SK-N-SH (cell line): ENCODE data around the gene TLX1. TPM values are rescaled to one million over a fixed set of nuclear protein-coding genes. Genes with fewer than 3 reads are reported as not detected.

Experiments used
- CTCF ChIA-PET: fragments of 300-600, 350-600 bp; formaldehyde crosslinking; extraction: SDS; loops from one replicate; lab custom pipeline; 2021; lab: Yijun Ruan, JAX
- POLR2A ChIA-PET: fragments of 350-600 bp; sonication (Branson Sonifier 250); formaldehyde crosslinking; extraction: SDS; loops from one replicate; lab custom pipeline; 2020; ENCODE audit warnings: antibody characterized with exemption, inconsistent platforms; lab: Yijun Ruan, JAX
- DNase-seq: peaks from one replicate; pipeline ENCODE4 v3.0.0; 2012
- H2AFZ ChIP-seq: fragments of 200-600 bp; sonication (generic); 2 replicates; pipeline ENCODE4 v1.8.1; 2016; ENCODE audit warnings: antibody characterized with exemption, mild to moderate bottlenecking, low read depth
- H3F3A ChIP-seq: fragments of 200-600 bp; sonication (generic); replicated peaks from 2 replicates; pipeline ENCODE3; 2016; ENCODE audit warnings: antibody characterized with exemption, mild to moderate bottlenecking; ENCODE audit not compliant: insufficient read depth
- H3K27ac ChIP-seq, 2 experiments: fragments of 200-500 bp in 1 of 2; fragments of 200-600 bp in 1 of 2; sonication (Bioruptor generic) in 1 of 2; sonication (generic), shearing (Covaris generic) in 1 of 2; 2 replicates each; pipeline versions ENCODE4 v1.5.1 to v1.6.1; 2014 to 2016; ENCODE audit warnings: low read depth in 2 of 2, inconsistent platforms in 1 of 2, low read length in 1 of 2, mild to moderate bottlenecking in 1 of 2, mixed read lengths in 1 of 2
- H3K27me3 ChIP-seq: fragments of 200-600 bp; sonication (generic), shearing (Covaris generic); 2 replicates; pipeline ENCODE4 v1.6.1; 2016; ENCODE audit warnings: mixed run types; ENCODE audit not compliant: insufficient read depth
- H3K36me3 ChIP-seq, 2 experiments: fragments of 200-500 bp in 1 of 2; fragments of 200-600 bp in 1 of 2; sonication (Bioruptor generic) in 1 of 2; sonication (generic) in 1 of 2; replicated peaks in 1 of 2; 2 replicates each; pipeline versions ENCODE3 to v1.5.1; 2014 to 2016; ENCODE audit warnings: low read length in 1 of 2, mild to moderate bottlenecking in 1 of 2; ENCODE audit not compliant: insufficient read depth in 2 of 2, control insufficient read depth in 1 of 2
- H3K4me1 ChIP-seq, 2 experiments: fragments of 200-500 bp in 1 of 2; fragments of 200-600 bp in 1 of 2; sonication (Bioruptor generic) in 1 of 2; sonication (generic), shearing (Covaris generic) in 1 of 2; 2 replicates each; pipeline versions ENCODE4 v1.5.1 to v1.6.1; 2014 to 2016; ENCODE audit warnings: low read depth in 1 of 2, low read length in 1 of 2, mixed run types in 1 of 2; ENCODE audit not compliant: insufficient read depth in 2 of 2, control insufficient read depth in 1 of 2
- H3K4me2 ChIP-seq: fragments of 200-600 bp; sonication (generic), shearing (Covaris generic); 2 replicates; pipeline ENCODE4 v1.6.1; 2017; ENCODE audit warnings: mixed run types
- H3K4me3 ChIP-seq, 2 experiments: fragments of 200-500 bp in 1 of 2; fragments of 200-600 bp in 1 of 2; sonication (Bioruptor generic) in 1 of 2; sonication (generic), shearing (Covaris generic) in 1 of 2; 2 replicates each; pipeline versions ENCODE4 v1.5.1 to v1.8.1; 2014 to 2016; ENCODE audit warnings: low read depth in 2 of 2, inconsistent platforms in 1 of 2, low read length in 1 of 2, mild to moderate bottlenecking in 1 of 2, mixed read lengths in 1 of 2, moderate library complexity in 1 of 2
- H3K79me2 ChIP-seq: fragments of 200-600 bp; sonication (generic); 2 replicates; pipeline ENCODE4 v1.8.1; 2017; ENCODE audit warnings: mild to moderate bottlenecking; ENCODE audit not compliant: insufficient read depth
- H3K9ac ChIP-seq: fragments of 200-600 bp; sonication (generic); 2 replicates; pipeline ENCODE4 v1.6.1; 2017; ENCODE audit warnings: mixed run types
- H3K9me2 ChIP-seq: fragments of 200-600 bp; sonication (generic); 2 replicates; pipeline ENCODE4 v1.6.1; 2017; ENCODE audit warnings: mixed run types
- H3K9me3 ChIP-seq: fragments of 200-600 bp; sonication (generic); 2 replicates; pipeline ENCODE4 v1.6.1; 2017; ENCODE audit warnings: mixed run types, mild to moderate bottlenecking, moderate library complexity
- H4K20me1 ChIP-seq: fragments of 200-600 bp; sonication (generic); 2 replicates; pipeline ENCODE4 v1.6.1; 2017; ENCODE audit warnings: mild to moderate bottlenecking, mixed run types; ENCODE audit not compliant: insufficient read depth
- ELF1 ChIP-seq: IDR thresholded peaks from 2 replicates; pipeline ENCODE4 v1.4.0; 2012
- EP300 ChIP-seq, 2 experiments: IDR thresholded peaks; 2 replicates each; pipeline versions ENCODE4 v1.4.0 to v1.6.1; 2012; ENCODE audit warnings: borderline replicate concordance in 1 of 2, low read depth in 1 of 2, low read length in 1 of 2
- EZH2phosphoT487 ChIP-seq: fragments of 200-600 bp; sonication (generic); IDR thresholded peaks from 2 replicates; pipeline ENCODE4 v1.6.1; 2017; ENCODE audit warnings: low read depth, mixed run types, mild to moderate bottlenecking, antibody characterized with exemption, moderate library complexity, borderline replicate concordance
- FOXJ3 ChIP-seq: sonication (generic); formaldehyde crosslinking; IDR thresholded peaks from 2 replicates; pipeline ENCODE4 v1.5.1; 2020; ENCODE audit warnings: mild to moderate bottlenecking, missing genetic modification reagents
- GABPA ChIP-seq: IDR thresholded peaks from 2 replicates; pipeline ENCODE4 v1.4.0; 2012; ENCODE audit warnings: low read depth, mild to moderate bottlenecking
- JUND ChIP-seq: IDR thresholded peaks from 2 replicates; pipeline ENCODE4 v1.4.0; 2012
- MEF2A ChIP-seq: IDR thresholded peaks from 2 replicates; pipeline ENCODE4 v1.4.0; 2012; ENCODE audit warnings: low read depth, borderline replicate concordance
- NRF1 ChIP-seq: IDR thresholded peaks from 2 replicates; pipeline ENCODE4 v1.6.1; 2012; ENCODE audit warnings: low read depth, mild to moderate bottlenecking, low read length
- PBX3 ChIP-seq: IDR thresholded peaks from 2 replicates; pipeline ENCODE4; 2012
- POLR2AphosphoS5 ChIP-seq: IDR thresholded peaks from 2 replicates; pipeline ENCODE4 v1.6.1; 2012; ENCODE audit warnings: low read depth, low read length
- RFX5 ChIP-seq: IDR thresholded peaks from 2 replicates; pipeline ENCODE4 v1.6.1; 2012; ENCODE audit warnings: mild to moderate bottlenecking, improper control_type of control experiment, low read length
- RXRA ChIP-seq: IDR thresholded peaks from 2 replicates; pipeline ENCODE4 v1.4.0; 2012; ENCODE audit warnings: low read depth, mild to moderate bottlenecking, borderline replicate concordance
- SIN3A ChIP-seq: IDR thresholded peaks from 2 replicates; pipeline ENCODE4 v1.6.1; 2012; ENCODE audit warnings: low read depth, mild to moderate bottlenecking, low read length, moderate library complexity, borderline replicate concordance
- SMC3 ChIP-seq: IDR thresholded peaks from 2 replicates; pipeline ENCODE4 v1.6.1; 2012; ENCODE audit warnings: low read depth, low read length, improper control_type of control experiment
- TEAD4 ChIP-seq: IDR thresholded peaks from 2 replicates; pipeline ENCODE4 v1.4.0; 2012; ENCODE audit warnings: mild to moderate bottlenecking, borderline replicate concordance; ENCODE audit not compliant: insufficient read depth
- USF1 ChIP-seq: IDR thresholded peaks from 2 replicates; pipeline ENCODE4 v1.4.0; 2012; ENCODE audit warnings: low read depth, borderline replicate concordance
- USF2 ChIP-seq: fragments of 150-350 bp; IDR thresholded peaks from 2 replicates; pipeline ENCODE4 v1.6.1; 2017; ENCODE audit warnings: antibody characterized with exemption, low read length, low read depth, borderline replicate concordance
- YY1 ChIP-seq: IDR thresholded peaks from 2 replicates; pipeline ENCODE4 v1.4.0; 2012; ENCODE audit warnings: low read depth, mild to moderate bottlenecking
- WGBS: methylation state at CpG from one replicate; pipeline ENCODE4 v1.1.6; 2017; ENCODE audit warnings: low lambda C conversion rate; 5-methylcytosine and 5-hydroxymethylcytosine counted together
- polyA plus RNA-seq, 3 experiments: library from polyadenylated mRNA; depleted of rRNA; stranded (reverse); fragments of >200 nt; gene quantifications; 2 replicates each; pipeline ENCODE4 v1.2.3, GENCODE V29; 2012
- TF ChIP-seq, protein P1 (sequence below): fragments of 200-600 bp; sonication (generic); IDR thresholded peaks from 2 replicates; pipeline ENCODE4 v1.6.1; 2017; ENCODE audit warnings: antibody characterized with exemption, mild to moderate bottlenecking, moderate library complexity
- TF ChIP-seq, protein P2 (sequence below): IDR thresholded peaks from 2 replicates; pipeline ENCODE4 v1.4.0; 2012; ENCODE audit warnings: low read depth, borderline replicate concordance

The TLX1 gene
- polyA plus RNA-seq, 1 of the 3 experiments (the other 2 are of a cell fraction) = not detected

DNA sequence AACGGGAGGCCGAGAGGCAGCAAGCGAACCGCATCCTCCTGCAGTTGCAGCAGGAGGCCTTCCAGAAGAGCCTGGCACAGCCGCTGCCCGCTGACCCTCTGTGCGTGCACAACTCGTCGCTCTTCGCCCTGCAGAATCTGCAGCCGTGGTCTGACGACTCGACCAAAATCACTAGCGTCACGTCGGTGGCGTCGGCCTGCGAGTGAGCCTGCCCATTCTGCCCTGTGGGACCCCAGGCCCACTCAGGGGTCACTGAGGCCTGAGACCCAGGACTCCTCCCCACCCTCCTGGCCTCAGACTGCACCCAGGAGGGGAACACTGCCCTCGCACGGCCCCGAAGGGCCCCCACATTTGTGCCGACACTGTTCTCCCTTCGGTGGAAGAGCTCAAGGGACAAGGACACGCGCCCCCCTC is 5.6 kb downstream of the TLX1 start:
- WGBS = 87% methylated on average over 18 of the region's 26 CpGs
- Histone ChIP-seq H3K4me2 (no peak overlapping the region), H2AFZ (no peak overlapping the region), H3K9me2 (no peaks in the 10 kb centered on the region), H4K20me1 (no peaks in the 10 kb centered on the region), H3K4me1 (peaks cover 0 to 2% of the 10 kb centered on the region in 2 experiments; a peak in 1 of 4 replicates), H3K4me3 (no peak overlapping the region), H3K36me3 (no peaks in the 10 kb centered on the region), H3K27ac (no peak overlapping the region), H3F3A (no peaks in the 10 kb centered on the region), H3K27me3 (peaks cover 36% of the 10 kb centered on the region), H3K9ac (no peak overlapping the region), H3K9me3 (no peaks in the 10 kb centered on the region), H3K79me2 (no peaks in the 10 kb centered on the region)
- ChIA-PET CTCF (interaction anchor here (1.2 to 21.6 kb wide), 3 partner anchors 12 to 73 kb away, joined by 6 to 972 read pairs (median 234); partner anchors contain the start of gene KAZALD1), POLR2A (no interaction called here)
- TF ChIP-seq RXRA = no peak
- no peak for TF ChIP-seq RFX5
- TF ChIP-seq USF1 = no peak
- no peak for TF ChIP-seq GABPA
- TF ChIP-seq NRF1 = no peak
- no peak for TF ChIP-seq EP300 (IDR thresholded peaks at IDR 0.05; ENCODE audit: borderline replicate concordance in 1 of 2, low read depth in 1 of 2, low read length in 1 of 2)
- TF ChIP-seq ELF1 = no peak
- TF ChIP-seq PBX3 = no peak
- TF ChIP-seq YY1 = no peak
- TF ChIP-seq, protein P1, sequence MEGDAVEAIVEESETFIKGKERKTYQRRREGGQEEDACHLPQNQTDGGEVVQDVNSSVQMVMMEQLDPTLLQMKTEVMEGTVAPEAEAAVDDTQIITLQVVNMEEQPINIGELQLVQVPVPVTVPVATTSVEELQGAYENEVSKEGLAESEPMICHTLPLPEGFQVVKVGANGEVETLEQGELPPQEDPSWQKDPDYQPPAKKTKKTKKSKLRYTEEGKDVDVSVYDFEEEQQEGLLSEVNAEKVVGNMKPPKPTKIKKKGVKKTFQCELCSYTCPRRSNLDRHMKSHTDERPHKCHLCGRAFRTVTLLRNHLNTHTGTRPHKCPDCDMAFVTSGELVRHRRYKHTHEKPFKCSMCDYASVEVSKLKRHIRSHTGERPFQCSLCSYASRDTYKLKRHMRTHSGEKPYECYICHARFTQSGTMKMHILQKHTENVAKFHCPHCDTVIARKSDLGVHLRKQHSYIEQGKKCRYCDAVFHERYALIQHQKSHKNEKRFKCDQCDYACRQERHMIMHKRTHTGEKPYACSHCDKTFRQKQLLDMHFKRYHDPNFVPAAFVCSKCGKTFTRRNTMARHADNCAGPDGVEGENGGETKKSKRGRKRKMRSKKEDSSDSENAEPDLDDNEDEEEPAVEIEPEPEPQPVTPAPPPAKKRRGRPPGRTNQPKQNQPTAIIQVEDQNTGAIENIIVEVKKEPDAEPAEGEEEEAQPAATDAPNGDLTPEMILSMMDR = no peak
- no peak for DNase-seq

DNA sequence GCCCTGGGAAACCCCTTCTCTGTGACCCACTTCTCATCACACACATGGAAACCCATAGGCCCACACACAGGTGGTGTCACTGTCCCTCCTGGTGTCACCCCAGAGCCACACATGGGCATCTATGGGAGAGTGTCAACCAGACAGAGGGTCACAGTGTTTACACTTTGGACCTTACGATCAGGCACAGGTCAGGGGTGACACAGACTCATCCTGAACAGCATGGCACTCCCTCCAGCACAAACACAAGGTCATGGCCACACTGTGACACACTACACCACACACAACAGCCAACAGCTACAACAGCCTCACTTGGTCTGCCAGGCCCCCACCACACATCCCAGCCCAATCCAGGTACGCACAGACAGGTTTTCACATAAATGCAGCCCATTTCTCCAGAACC is 6.2 kb downstream of the TLX1 start:
- H3K9me3 ChIP-seq = no peaks in the 10 kb centered on the region
- no peak overlapping the region for H3K4me3 ChIP-seq
- WGBS = 75% methylated on average over 2 of the region's 2 CpGs
- peaks cover 30% of the 10 kb centered on the region for H3K27me3 ChIP-seq
- H3K4me2 ChIP-seq = no peak overlapping the region
- H3K27ac ChIP-seq = no peak overlapping the region
- H3K9me2 ChIP-seq = no peaks in the 10 kb centered on the region
- no peaks in the 10 kb centered on the region; a peak in 1 of 4 replicates for H3K4me1 ChIP-seq
- DNase-seq = no peak
- H3K36me3 ChIP-seq = no peaks in the 10 kb centered on the region
- ChIA-PET CTCF (interaction anchor here (1.2 to 21.6 kb wide), 3 partner anchors 12 to 74 kb away, joined by 6 to 972 read pairs (median 234); partner anchors contain the start of gene KAZALD1), POLR2A (no interaction called here)
- no peaks in the 10 kb centered on the region for H3F3A ChIP-seq
- no peak overlapping the region for H3K9ac ChIP-seq
- H3K79me2 ChIP-seq = no peaks in the 10 kb centered on the region
- no peak overlapping the region for H2AFZ ChIP-seq
- H4K20me1 ChIP-seq = no peaks in the 10 kb centered on the region
- TF ChIP-seq PBX3 = no peak
- no peak for TF ChIP-seq SMC3
- no peak for TF ChIP-seq RFX5
- TF ChIP-seq, protein P2, sequence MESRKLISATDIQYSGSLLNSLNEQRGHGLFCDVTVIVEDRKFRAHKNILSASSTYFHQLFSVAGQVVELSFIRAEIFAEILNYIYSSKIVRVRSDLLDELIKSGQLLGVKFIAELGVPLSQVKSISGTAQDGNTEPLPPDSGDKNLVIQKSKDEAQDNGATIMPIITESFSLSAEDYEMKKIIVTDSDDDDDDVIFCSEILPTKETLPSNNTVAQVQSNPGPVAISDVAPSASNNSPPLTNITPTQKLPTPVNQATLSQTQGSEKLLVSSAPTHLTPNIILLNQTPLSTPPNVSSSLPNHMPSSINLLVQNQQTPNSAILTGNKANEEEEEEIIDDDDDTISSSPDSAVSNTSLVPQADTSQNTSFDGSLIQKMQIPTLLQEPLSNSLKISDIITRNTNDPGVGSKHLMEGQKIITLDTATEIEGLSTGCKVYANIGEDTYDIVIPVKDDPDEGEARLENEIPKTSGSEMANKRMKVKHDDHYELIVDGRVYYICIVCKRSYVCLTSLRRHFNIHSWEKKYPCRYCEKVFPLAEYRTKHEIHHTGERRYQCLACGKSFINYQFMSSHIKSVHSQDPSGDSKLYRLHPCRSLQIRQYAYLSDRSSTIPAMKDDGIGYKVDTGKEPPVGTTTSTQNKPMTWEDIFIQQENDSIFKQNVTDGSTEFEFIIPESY = no peak
- no peak for TF ChIP-seq JUND
- no peak for TF ChIP-seq POLR2AphosphoS5
- TF ChIP-seq EZH2phosphoT487 = no peak
- TF ChIP-seq USF2 = no peak
- no peak for TF ChIP-seq MEF2A
- no peak for TF ChIP-seq YY1
- no peak for TF ChIP-seq FOXJ3 (CRISPR knock-in tag)
- no peak for TF ChIP-seq SIN3A
- no peak for TF ChIP-seq RXRA
- no peak for TF ChIP-seq TEAD4
